ENCODE results near the gene SIX2.

Gene SIX2

DNA sequence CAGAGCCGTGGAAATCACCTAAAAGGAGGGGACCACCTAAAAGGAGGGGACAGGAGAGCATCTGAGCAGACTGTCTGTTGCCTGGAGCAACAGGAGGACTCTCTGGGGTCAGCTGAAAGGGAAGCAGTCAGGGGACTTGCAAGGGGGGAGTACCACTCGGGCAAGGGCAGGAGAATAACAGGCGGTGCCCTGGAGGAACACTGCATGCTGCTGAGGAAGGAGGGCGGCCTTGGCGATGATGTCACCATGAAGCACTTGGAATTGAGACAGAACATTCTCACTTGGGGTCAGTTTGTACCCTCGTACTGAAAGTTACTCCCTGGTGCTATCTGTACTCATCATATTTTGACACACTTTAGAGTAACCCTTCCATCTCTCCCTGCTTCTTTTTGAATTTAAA, 49.4 kb downstream of the SIX2 start:
- Histone ChIP-seq H3K79me1 (replicated peaks; ENCODE audit: low read length, poor library complexity, severe bottlenecking) (no peaks in the 10 kb centered on the region), H2AFZ (ENCODE audit: low read depth, low read length) (no peak overlapping the region), H2BK120ac (ENCODE audit: low read depth, low read length) (no peak overlapping the region), H3K23ac (ENCODE audit: low read length in 2 of 2) (no peak overlapping the region), H4K91ac (ENCODE audit: low read length) (no peak overlapping the region), H3K27me3 (ENCODE audit: control insufficient read depth in 1 of 2, insufficient read depth in 1 of 2, low read length in 2 of 2) (peaks cover 11 to 61% of the 10 kb centered on the region in 2 experiments), H2BK15ac (ENCODE audit: low read depth, poor library complexity, severe bottlenecking) (no peak overlapping the region), H3K4me2 (ENCODE audit: low read length, poor library complexity, severe bottlenecking) (no peak overlapping the region), H3K4ac (ENCODE audit: low read depth in 1 of 2, low read length in 2 of 2) (no peak overlapping the region), H3K4me3 (ENCODE audit: insufficient read depth in 1 of 2, low read depth in 1 of 2, low read length in 2 of 2) (no peak overlapping the region), H3K27ac (ENCODE audit: low read length, poor library complexity, severe bottlenecking) (no peak overlapping the region), H3K14ac (ENCODE audit: low read length in 2 of 2) (no peak overlapping the region), H3K9me3 (ENCODE audit: control insufficient read depth, low read length) (no peaks in the 10 kb centered on the region), H2BK5ac (ENCODE audit: low read depth, low read length, poor library complexity, severe bottlenecking) (no peak overlapping the region), H2AK5ac (ENCODE audit: low read length, severe bottlenecking) (no peak overlapping the region), H3K18ac (ENCODE audit: low read depth in 1 of 2, low read length in 2 of 2) (no peak overlapping the region), H4K8ac (ENCODE audit: low read length) (no peak overlapping the region), H3K4me1 (ENCODE audit: control insufficient read depth, insufficient read depth, low read depth, low read length) (peaks cover 12% of the 10 kb centered on the region), H3K9ac (ENCODE audit: low read length) (no peak overlapping the region), H3K36me3 (ENCODE audit: control insufficient read depth in 1 of 2, insufficient read depth in 2 of 2, low read depth in 1 of 2, low read length in 2 of 2) (no peaks in the 10 kb centered on the region), H2BK12ac (ENCODE audit: low read length in 2 of 2) (no peak overlapping the region)
- WGBS: 79% methylated on average over 6 of the region's 6 CpGs
- no peak for DNase-seq

DNA sequence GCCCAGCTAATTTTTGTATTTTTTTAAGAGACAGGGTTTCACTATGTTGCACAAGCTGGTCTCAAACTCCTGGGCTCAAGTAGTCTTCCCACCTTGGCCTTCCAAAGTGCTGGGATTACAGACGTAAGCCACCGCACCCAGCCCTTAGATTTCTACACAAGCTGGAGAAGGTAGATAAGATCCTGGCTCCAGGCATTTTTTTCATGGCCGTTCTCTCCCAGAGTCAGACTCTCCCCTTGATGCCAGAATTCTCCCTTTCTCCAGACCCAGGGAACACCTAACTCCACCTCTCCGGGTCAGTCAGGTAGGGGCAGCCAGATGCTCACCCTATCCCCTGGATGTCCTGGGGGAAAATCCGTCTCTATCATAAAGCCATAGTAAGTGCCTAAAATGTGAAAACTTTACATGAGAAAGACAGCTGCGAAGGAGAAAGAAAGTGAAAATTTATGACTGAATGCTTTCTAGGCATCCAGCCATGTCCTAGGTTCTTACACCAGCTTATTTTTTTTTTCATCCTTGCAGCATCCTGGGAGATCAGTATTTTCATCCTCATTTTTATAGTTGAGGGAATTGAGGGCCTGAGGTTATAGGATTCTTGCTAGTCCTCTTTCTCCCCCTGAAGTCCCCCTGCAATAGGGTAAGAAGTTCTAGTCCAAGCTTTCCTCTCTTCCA, 51.5 kb downstream of the SIX2 start:
- peak overlapping the region; percentile 17 for H3K9ac ChIP-seq (ENCODE audit: low read length)
- H3K27me3 ChIP-seq (ENCODE audit: control insufficient read depth in 1 of 2, insufficient read depth in 1 of 2, low read length in 2 of 2): peaks cover 32 to 72% of the 10 kb centered on the region in 2 experiments
- H3K4me2 ChIP-seq (ENCODE audit: low read length, poor library complexity, severe bottlenecking): no peak overlapping the region
- no peaks in the 10 kb centered on the region for H3K79me1 ChIP-seq (replicated peaks; ENCODE audit: low read length, poor library complexity, severe bottlenecking)
- H3K9me3 ChIP-seq (ENCODE audit: control insufficient read depth, low read length): no peaks in the 10 kb centered on the region
- no peak overlapping the region for H3K4me3 ChIP-seq (ENCODE audit: insufficient read depth in 1 of 2, low read depth in 1 of 2, low read length in 2 of 2)
- H4K91ac ChIP-seq (ENCODE audit: low read length): no peak overlapping the region
- DNase-seq: no peak
- 100% methylated on average over 5 of the region's 6 CpGs for WGBS
- H3K23ac ChIP-seq (ENCODE audit: low read length in 2 of 2): no peak overlapping the region
- no peak overlapping the region for H2AK5ac ChIP-seq (ENCODE audit: low read length, severe bottlenecking)
- H3K4ac ChIP-seq (ENCODE audit: low read depth in 1 of 2, low read length in 2 of 2): no peak overlapping the region
- no peak overlapping the region for H3K27ac ChIP-seq (ENCODE audit: low read length, poor library complexity, severe bottlenecking)
- H3K36me3 ChIP-seq (ENCODE audit: control insufficient read depth in 1 of 2, insufficient read depth in 2 of 2, low read depth in 1 of 2, low read length in 2 of 2): no peaks in the 10 kb centered on the region
- no peak overlapping the region for H4K8ac ChIP-seq (ENCODE audit: low read length)
- H2BK12ac ChIP-seq (ENCODE audit: low read length in 2 of 2): no peak overlapping the region
- no peak overlapping the region for H2BK120ac ChIP-seq (ENCODE audit: low read depth, low read length)
- no peak overlapping the region for H2BK5ac ChIP-seq (ENCODE audit: low read depth, low read length, poor library complexity, severe bottlenecking)
- H3K4me1 ChIP-seq (ENCODE audit: control insufficient read depth, insufficient read depth, low read depth, low read length): peaks cover 11% of the 10 kb centered on the region
- no peak overlapping the region for H2AFZ ChIP-seq (ENCODE audit: low read depth, low read length)
- no peak overlapping the region for H3K14ac ChIP-seq (ENCODE audit: low read length in 2 of 2)
- no peak overlapping the region for H2BK15ac ChIP-seq (ENCODE audit: low read depth, poor library complexity, severe bottlenecking)
- H3K18ac ChIP-seq (ENCODE audit: low read depth in 1 of 2, low read length in 2 of 2): no peak overlapping the region

DNA sequence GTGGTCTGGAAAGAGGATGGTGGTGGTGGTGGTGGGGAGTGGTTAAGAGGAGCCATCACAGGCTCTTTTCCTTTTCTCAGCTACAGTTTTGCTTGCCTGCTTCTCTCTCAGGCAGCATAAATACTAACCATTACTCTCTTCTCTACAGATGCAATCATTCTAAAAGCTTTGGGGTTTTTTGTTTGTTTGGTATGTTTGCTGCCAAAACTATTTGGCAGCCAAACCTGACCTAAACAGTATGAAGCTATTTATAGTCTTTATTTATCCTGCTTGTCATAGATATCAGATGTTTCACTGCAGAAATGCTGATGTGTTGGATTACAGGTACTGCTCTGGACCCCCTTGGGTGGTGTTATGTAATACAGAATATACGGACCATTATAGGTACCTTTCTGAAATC, 52.4 kb downstream of the SIX2 start:
- Histone ChIP-seq H3K9me3 (ENCODE audit: control insufficient read depth, low read length) (no peaks in the 10 kb centered on the region), H3K4me2 (ENCODE audit: low read length, poor library complexity, severe bottlenecking) (no peak overlapping the region), H2BK5ac (ENCODE audit: low read depth, low read length, poor library complexity, severe bottlenecking) (no peak overlapping the region), H2BK12ac (ENCODE audit: low read length in 2 of 2) (no peak overlapping the region), H3K36me3 (ENCODE audit: control insufficient read depth in 1 of 2, insufficient read depth in 2 of 2, low read depth in 1 of 2, low read length in 2 of 2) (no peaks in the 10 kb centered on the region), H4K91ac (ENCODE audit: low read length) (no peak overlapping the region), H2AK5ac (ENCODE audit: low read length, severe bottlenecking) (no peak overlapping the region), H4K8ac (ENCODE audit: low read length) (no peak overlapping the region), H3K14ac (ENCODE audit: low read length in 2 of 2) (no peak overlapping the region), H3K9ac (ENCODE audit: low read length) (no peak overlapping the region), H3K27me3 (ENCODE audit: control insufficient read depth in 1 of 2, insufficient read depth in 1 of 2, low read length in 2 of 2) (peaks cover 38 to 70% of the 10 kb centered on the region in 2 experiments), H2BK15ac (ENCODE audit: low read depth, poor library complexity, severe bottlenecking) (no peak overlapping the region), H2BK120ac (ENCODE audit: low read depth, low read length) (no peak overlapping the region), H3K79me1 (replicated peaks; ENCODE audit: low read length, poor library complexity, severe bottlenecking) (no peaks in the 10 kb centered on the region), H3K18ac (ENCODE audit: low read depth in 1 of 2, low read length in 2 of 2) (no peak overlapping the region), H3K4ac (ENCODE audit: low read depth in 1 of 2, low read length in 2 of 2) (no peak overlapping the region), H3K23ac (ENCODE audit: low read length in 2 of 2) (no peak overlapping the region), H3K27ac (ENCODE audit: low read length, poor library complexity, severe bottlenecking) (no peak overlapping the region), H2AFZ (ENCODE audit: low read depth, low read length) (no peak overlapping the region), H3K4me1 (ENCODE audit: control insufficient read depth, insufficient read depth, low read depth, low read length) (peaks cover 20% of the 10 kb centered on the region), H3K4me3 (ENCODE audit: insufficient read depth in 1 of 2, low read depth in 1 of 2, low read length in 2 of 2) (no peak overlapping the region)
- no peak for DNase-seq
- WGBS: 100% methylated on average over 1 of the region's 1 CpG

DNA sequence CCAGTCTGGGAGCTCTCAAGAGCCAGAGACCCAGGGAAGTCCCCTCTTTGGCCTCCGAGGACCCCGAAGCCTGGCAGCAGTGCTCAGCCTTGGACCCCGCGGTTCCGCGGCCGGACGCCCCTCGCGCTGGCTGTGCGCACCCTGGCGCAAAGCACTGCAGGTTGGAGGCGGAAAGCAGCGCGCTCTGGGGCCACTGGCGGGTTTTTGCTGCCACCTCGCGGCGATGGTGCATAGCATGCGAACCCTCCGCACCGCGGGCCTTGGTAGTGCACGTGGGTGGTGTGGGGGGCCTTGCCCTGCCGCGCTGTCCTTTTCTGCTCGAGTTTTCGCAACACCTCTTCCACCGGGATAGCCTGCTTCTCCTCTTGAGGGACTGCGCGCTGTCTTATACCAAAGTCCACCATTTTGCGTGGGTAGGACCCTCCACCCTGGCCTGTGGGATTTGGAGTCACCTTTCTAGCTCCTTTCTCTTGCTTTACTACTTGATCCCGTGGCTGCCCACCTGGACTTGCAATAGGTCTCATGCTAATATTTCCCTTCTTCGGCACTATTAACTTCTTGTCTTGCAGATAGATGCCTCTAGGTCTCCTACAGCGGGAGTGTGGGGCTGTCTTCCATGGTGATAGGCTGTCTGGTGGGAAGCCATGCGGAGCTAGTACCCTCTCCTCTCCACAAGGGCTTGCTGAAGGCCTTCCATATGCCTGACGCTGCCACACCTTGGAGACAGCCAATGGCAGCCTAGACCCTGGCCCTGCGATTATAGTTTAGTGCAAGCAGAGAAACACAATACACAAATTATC, 53.5 kb downstream of the SIX2 start:
- Histone ChIP-seq H3K9ac (ENCODE audit: low read length) (no peak overlapping the region), H3K79me1 (replicated peaks; ENCODE audit: low read length, poor library complexity, severe bottlenecking) (no peaks in the 10 kb centered on the region), H4K8ac (ENCODE audit: low read length) (no peak overlapping the region), H3K4ac (ENCODE audit: low read depth in 1 of 2, low read length in 2 of 2) (no peak overlapping the region), H3K4me1 (ENCODE audit: control insufficient read depth, insufficient read depth, low read depth, low read length) (peaks cover 20% of the 10 kb centered on the region), H2BK12ac (ENCODE audit: low read length in 2 of 2) (no peak overlapping the region), H4K91ac (ENCODE audit: low read length) (no peak overlapping the region), H2AK5ac (ENCODE audit: low read length, severe bottlenecking) (no peak overlapping the region), H3K4me2 (ENCODE audit: low read length, poor library complexity, severe bottlenecking) (peak overlapping the region; percentile 71), H3K4me3 (ENCODE audit: insufficient read depth in 1 of 2, low read depth in 1 of 2, low read length in 2 of 2) (peak overlapping the region; percentile 36 to 68), H3K14ac (ENCODE audit: low read length in 2 of 2) (no peak overlapping the region), H3K9me3 (ENCODE audit: control insufficient read depth, low read length) (no peaks in the 10 kb centered on the region), H3K18ac (ENCODE audit: low read depth in 1 of 2, low read length in 2 of 2) (no peak overlapping the region), H3K27me3 (ENCODE audit: control insufficient read depth in 1 of 2, insufficient read depth in 1 of 2, low read length in 2 of 2) (peaks cover 48 to 77% of the 10 kb centered on the region in 2 experiments), H2BK120ac (ENCODE audit: low read depth, low read length) (no peak overlapping the region), H2BK15ac (ENCODE audit: low read depth, poor library complexity, severe bottlenecking) (no peak overlapping the region), H2AFZ (ENCODE audit: low read depth, low read length) (no peak overlapping the region), H3K23ac (ENCODE audit: low read length in 2 of 2) (peak overlapping the region in 1 of 2 experiments; percentile 57), H3K27ac (ENCODE audit: low read length, poor library complexity, severe bottlenecking) (no peak overlapping the region), H2BK5ac (ENCODE audit: low read depth, low read length, poor library complexity, severe bottlenecking) (no peak overlapping the region), H3K36me3 (ENCODE audit: control insufficient read depth in 1 of 2, insufficient read depth in 2 of 2, low read depth in 1 of 2, low read length in 2 of 2) (no peaks in the 10 kb centered on the region)
- peak; percentile 66 for DNase-seq
- 6% methylated on average over 36 of the region's 38 CpGs for whole genome bisulfite sequencing

All from mesenchymal stem cell (in vitro differentiated cells and primary cell).